GM12891 (cell line): ENCODE results near the gene TREML1. TPM values are rescaled to one million over a fixed set of nuclear protein-coding genes. Genes with fewer than 3 reads are reported as not detected.

Experiments
- DNase-seq: peaks from one replicate; pipeline ENCODE4 v3.0.0; 2011; ENCODE audit warnings: low spot score; ENCODE audit not compliant: insufficient read length
- FAIRE-seq: peaks from 2 replicates; lab custom pipeline; 2011; peaks lifted over from hg19 to GRCh38; lab: Jason Lieb, UNC
- PAX5 ChIP-seq: IDR thresholded peaks from 2 replicates; pipeline ENCODE4 v1.6.1; 2011; ENCODE audit warnings: low read length, moderate library complexity, mild to moderate bottlenecking; ENCODE audit not compliant: insufficient read depth, severe bottlenecking
- POLR2A ChIP-seq: IDR thresholded peaks from 2 replicates; pipeline ENCODE4 v1.6.1; 2011; ENCODE audit warnings: low read depth, low read length, control low read depth
- POLR2AphosphoS5 ChIP-seq: IDR thresholded peaks from 2 replicates; pipeline ENCODE4 v1.6.1; 2011; ENCODE audit warnings: low read depth, low read length, control low read depth
- POU2F2 ChIP-seq: IDR thresholded peaks from 2 replicates; pipeline ENCODE4 v1.6.1; 2011; ENCODE audit warnings: low read depth, mild to moderate bottlenecking, control low read depth, low read length, moderate library complexity
- SPI1 ChIP-seq: IDR thresholded peaks from 2 replicates; pipeline ENCODE4 v1.6.1; 2011; ENCODE audit warnings: low read depth, low read length, control low read depth
- TAF1 ChIP-seq: IDR thresholded peaks from 2 replicates; pipeline ENCODE4 v1.6.1; 2011; ENCODE audit warnings: low read depth, low read length, control low read depth
- polyA plus RNA-seq: library from polyadenylated mRNA; unstranded; fragments of >200 nt; gene quantifications from one replicate; pipeline ENCODE4 v1.2.1, GENCODE V29; 2012; ENCODE audit warnings: low read depth, missing spikeins, inconsistent platforms; ENCODE audit not compliant: missing spikeins

TREML1 gene, protein sequence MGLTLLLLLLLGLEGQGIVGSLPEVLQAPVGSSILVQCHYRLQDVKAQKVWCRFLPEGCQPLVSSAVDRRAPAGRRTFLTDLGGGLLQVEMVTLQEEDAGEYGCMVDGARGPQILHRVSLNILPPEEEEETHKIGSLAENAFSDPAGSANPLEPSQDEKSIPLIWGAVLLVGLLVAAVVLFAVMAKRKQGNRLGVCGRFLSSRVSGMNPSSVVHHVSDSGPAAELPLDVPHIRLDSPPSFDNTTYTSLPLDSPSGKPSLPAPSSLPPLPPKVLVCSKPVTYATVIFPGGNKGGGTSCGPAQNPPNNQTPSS
- not detected for polyA plus RNA-seq

DNA sequence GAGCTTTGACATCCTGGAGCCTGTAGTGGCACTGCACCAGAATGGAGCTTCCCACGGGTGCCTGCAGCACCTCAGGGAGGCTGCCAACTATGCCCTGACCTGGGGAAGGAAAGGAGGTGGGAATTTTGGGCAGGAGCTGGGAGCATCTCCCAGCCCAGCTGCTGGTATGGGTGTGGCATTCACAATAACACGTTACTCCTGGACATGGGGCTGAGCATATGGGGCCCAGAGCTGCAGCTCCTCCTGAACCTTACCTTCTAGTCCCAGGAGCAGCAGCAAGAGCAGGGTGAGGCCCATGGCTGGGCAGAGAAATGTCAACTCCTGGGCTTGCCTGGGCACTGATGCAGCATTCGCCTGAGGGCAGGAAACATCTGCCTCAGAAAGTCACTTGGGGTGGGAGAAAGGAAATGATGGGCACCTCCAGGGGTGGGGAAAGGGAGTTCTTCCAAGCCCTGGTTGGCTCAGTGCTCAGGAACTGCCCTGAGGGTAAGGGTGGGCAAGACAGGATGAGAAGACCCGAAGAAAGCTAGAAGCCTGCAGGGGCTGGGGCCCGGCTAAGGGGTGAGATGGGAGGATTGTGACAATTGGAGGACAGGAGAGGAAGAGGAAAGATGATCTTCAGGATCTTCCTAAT is at the start of gene TREML1:
TSS of gene TREML1 (minus strand) at position 356 of the 634 bp plus-strand sequence. CDS start at position 297, 59 bp downstream.
- TF ChIP-seq TAF1 (no peak), PAX5 (no peak), POLR2AphosphoS5 (no peak), POLR2A (no peak), SPI1 (no peak), POU2F2 (no peak)
- DNase-seq: no peak
- FAIRE-seq: no peak

DNA sequence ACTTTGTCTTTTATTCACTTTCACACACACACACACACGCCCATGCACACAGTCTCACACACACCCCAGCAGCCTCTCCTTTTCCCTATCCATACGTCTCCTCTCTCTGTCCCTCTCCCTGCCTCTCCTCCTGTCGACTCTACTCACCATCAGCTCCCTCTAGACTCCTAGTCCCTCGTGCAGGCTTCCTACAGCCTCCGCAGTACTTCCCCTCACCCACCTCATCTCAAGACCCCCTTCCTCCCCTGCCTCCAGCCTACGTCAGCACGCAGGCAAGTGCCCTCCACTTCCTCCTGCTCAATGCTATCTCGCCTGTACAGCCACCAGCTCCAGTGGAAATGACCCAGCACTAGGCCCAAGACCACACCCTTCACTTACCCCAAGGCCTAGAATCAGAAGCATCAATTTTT is 47.6 kb upstream of the TREML1 start:
- FAIRE-seq (peak; percentile 90), DNase-seq (no peak)

DNA sequence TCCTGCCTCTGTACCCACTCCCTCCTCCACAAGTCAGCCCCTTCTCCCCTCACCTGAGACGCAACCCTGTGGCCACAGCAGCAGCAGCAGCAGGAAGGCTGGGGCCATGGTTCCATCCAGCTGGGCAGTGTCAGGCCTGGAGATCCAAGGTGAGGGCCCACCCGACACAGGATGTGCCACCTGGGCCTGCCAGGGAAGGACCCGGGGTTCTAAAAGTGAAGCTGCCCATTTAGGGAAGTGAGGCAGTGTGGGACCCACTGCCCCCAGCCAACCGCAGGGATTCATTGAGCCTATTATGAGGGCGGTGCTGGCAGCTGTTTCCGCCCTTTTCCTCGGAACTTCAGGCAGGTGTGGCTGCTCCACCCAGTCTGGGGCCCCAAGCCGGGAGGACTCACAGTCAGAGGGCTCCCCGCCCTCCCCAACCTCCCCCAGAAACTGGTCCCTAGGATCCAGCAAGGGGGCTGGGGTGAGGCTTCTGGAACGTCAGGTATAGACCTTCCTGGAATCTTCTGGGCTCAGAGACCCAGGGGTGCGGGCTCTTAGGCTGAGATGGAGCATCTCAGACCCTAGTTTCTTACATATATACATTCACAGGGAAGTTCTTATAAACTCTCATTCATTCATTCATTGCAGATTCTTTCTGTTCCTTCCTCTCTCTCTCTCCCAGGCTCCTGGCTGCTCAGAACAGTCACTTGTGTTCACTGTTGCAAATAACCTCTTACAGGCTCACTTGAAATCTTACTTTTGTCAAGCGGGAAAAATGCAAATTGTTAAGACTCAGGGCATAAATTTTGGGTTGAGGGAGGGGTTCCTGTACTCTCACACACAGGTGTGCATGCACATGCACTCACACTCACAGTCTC is 47.0 kb upstream of the TREML1 start, which contains the start of gene TREML2:
TSS of gene TREML2 (minus strand) at position 249 of the 863 bp plus-strand sequence. CDS start at position 108, 141 bp downstream.
- TF ChIP-seq PAX5 (no peak), POLR2A (no peak), POU2F2 (no peak), TAF1 (no peak), POLR2AphosphoS5 (no peak), SPI1 (peak; percentile 80)
- FAIRE-seq (peak; percentile 89), DNase-seq (no peak)

More for the DNA sequence above, 47.6 kb upstream of the TREML1 start:
- TF ChIP-seq POLR2A (no peak), SPI1 (peak; percentile 35; the same call in 1 of the 2 replicates), POLR2AphosphoS5 (no peak)

DNA sequence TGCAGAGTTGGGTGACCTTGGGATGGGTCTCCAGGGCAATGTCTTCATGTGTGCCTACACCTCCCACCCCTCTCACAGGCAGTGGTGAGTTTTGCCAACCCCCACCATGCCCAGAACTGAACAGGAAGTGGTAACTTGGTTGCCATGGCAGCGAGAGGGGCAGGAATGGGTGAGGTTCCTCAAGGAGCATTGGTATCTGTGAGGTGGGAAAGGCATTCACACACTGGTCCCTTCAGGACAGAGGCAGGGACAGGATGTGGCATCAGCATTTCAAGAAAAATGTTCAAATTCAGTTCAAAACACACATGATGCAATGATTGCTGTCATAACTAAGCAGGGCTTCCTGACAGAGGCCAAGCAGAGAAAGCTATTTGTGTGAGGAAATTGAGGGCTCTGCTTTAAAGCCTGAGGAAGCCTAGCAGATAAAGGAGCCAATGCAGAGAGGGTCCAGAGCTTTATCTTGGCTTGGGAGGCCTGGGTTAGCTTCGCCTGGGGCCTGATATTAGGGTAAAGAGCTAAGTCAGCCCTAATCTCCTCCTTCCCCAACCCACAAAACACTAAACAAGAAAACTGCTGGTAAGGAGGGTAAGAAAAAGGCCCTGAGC is 46.3 kb upstream of the TREML1 start:
- FAIRE-seq (no peak), DNase-seq (no peak)
- peak; percentile 34; the same call in 1 of the 2 replicates for TF ChIP-seq SPI1
- no peak for TF ChIP-seq POLR2AphosphoS5

DNA sequence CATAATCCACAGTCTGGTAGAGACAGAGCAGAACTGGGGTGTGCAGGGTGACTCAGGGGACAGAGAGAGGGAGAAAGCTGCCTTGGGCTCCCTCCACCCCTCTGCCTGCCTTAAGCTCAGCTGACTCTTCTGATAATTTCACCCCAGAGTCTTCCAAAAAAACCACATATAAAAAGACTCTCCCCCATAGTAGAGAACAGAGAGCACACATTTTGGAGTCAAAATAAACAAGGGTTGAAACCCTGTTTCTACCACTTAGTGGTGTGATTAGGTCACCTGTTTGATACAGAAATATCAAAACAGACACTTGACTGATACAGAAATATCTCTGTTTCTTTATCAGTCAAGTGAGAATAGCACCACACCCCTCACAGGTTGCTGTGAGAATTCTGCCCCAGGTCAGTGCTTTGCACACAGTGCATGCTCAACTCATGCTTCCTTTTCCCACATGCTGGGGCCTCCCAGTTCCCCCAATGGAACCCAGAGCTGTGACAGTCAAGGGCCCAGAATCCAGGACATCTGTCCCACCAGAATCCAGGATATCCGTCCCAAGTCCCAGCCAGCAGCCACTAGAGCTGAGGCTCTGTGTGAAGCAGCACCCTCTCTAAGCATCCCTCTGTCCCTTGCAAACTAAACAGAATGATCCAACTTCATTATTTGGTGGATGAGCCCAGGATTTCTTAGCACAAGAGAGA is 45.6 kb upstream of the TREML1 start:
- DNase-seq (no peak), FAIRE-seq (peak; percentile 86)
- TF ChIP-seq PAX5 (no peak), POU2F2 (no peak), POLR2AphosphoS5 (no peak), SPI1 (peak; percentile 37; the same call in 1 of the 2 replicates), TAF1 (no peak)

DNA sequence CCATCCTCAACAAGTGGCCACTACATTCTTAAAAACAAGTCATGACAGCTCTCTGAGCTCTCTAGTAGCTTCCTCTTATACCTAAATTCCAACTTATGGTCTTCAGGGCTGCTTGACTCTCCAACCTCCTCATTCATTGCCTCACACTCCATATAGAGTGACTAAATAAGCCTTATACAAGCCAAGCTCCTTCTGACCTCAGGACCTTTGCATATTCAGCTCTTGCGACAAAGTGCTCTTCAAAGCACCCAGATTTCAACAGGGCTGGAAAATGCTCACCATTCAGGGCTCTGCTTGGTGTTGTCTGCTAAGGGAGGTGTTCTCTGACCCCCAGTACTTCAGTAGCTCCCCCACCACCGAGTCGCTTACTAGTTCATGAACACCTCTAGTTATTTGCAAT is 43.1 kb upstream of the TREML1 start:
- FAIRE-seq (no peak), DNase-seq (no peak)
- TF ChIP-seq POU2F2: no peak

DNA sequence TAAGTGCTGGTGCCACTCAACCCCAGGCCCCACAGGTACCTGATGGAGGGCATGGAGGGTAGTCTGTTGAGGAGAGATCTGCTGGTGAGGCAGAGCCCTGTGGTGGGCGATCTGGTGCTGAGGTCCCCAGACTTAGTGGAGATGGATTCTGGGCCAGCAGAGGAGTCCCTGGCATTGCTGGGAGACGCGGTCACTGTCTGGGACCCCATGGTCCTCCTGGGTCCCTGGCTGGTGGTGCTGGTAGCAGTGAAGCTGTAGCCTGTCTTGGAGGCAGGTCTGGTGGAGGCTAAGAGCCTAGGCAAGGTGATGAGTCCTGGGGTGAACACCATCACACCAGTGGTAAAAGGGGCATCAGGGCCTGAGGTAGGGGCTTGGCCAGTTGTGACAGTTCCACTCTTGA is 40.2 kb upstream of the TREML1 start:
- TF ChIP-seq SPI1 (no peak), POLR2AphosphoS5 (no peak), POLR2A (no peak), TAF1 (no peak), PAX5 (no peak)
- no peak for FAIRE-seq
- DNase-seq: no peak

DNA sequence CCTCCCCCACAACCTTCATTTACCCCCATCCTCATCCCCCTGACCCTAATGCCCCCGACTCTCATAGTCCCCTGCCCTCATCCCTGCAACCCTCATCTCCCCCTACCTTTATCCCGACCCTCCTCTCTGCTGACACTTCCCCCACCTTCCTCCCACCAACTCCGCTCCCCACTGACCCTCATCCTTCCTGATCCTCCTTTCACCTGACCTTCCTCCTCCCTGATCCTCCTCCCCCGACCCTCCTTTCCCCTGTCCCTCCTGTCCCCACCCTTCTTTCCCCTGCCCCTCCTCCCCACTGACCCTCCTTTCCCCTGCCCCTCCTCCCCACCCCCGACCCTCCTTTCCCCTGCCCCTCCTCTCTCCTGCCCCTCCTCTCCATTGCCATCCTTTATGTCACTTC is 39.7 kb upstream of the TREML1 start:
- TF ChIP-seq POU2F2 (no peak), PAX5 (no peak), TAF1 (no peak), SPI1 (no peak), POLR2AphosphoS5 (no peak), POLR2A (no peak)
- no peak for DNase-seq
- no peak for FAIRE-seq

DNA sequence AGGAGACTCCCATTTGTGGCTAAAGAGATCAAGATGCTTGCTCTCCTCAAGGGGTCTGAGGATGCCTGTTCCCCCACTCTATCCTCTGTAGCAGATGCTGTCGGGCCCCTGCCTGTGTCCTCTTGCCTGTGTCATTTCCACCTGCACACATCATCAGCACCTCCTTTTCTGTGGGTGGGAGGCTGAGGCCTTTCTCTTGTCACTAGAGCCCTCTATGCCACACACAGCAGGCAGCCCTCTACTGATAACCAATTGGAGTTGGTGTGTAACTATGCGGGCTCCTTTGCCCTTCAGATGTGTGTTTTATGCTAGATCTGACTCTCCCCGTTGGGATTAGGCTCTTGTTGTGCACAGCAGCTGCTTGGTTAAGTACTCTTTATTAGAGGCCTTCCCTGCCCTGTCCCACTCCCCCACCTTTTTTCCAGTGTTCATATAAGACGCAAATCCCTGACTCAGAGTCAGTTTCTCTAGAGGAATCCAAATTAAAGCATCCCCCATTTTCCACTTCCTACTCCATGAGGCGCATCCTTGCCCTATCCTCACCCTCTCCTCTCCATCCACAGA is 39.1 kb upstream of the TREML1 start:
- TF ChIP-seq SPI1: no peak
- no peak for TF ChIP-seq PAX5
- TF ChIP-seq POLR2A: no peak
- TF ChIP-seq POLR2AphosphoS5: no peak
- no peak for TF ChIP-seq POU2F2
- no peak for TF ChIP-seq TAF1
- no peak for DNase-seq
- no peak for FAIRE-seq
